PFSK-1 (cell line): ENCODE data around the gene PRDM2.

Source experiments
- POLR2AphosphoS5 ChIP-seq: IDR thresholded peaks from 2 replicates; pipeline ENCODE4 v1.6.1; 2012; ENCODE audit warnings: low read depth, mild to moderate bottlenecking, control low read depth, low read length, moderate library complexity
- REST ChIP-seq, 2 experiments: IDR thresholded peaks; 2 replicates each; pipeline versions ENCODE4 v1.6.1 to v1.8.0; 2011 to 2012; ENCODE audit warnings: low read depth in 2 of 2, low read length in 2 of 2, control low read depth in 1 of 2, inconsistent platforms in 1 of 2, mild to moderate bottlenecking in 1 of 2, moderate library complexity in 1 of 2; ENCODE audit not compliant: insufficient read depth in 1 of 2
- SIN3A ChIP-seq: IDR thresholded peaks from 2 replicates; pipeline ENCODE4 v1.6.1; 2012; ENCODE audit warnings: mild to moderate bottlenecking, low read length, moderate library complexity, borderline replicate concordance; ENCODE audit not compliant: insufficient read depth
- TAF1 ChIP-seq: IDR thresholded peaks from 2 replicates; pipeline ENCODE4 v1.6.1; 2012; ENCODE audit warnings: low read length, control low read depth, borderline replicate concordance; ENCODE audit not compliant: insufficient read depth

DNA sequence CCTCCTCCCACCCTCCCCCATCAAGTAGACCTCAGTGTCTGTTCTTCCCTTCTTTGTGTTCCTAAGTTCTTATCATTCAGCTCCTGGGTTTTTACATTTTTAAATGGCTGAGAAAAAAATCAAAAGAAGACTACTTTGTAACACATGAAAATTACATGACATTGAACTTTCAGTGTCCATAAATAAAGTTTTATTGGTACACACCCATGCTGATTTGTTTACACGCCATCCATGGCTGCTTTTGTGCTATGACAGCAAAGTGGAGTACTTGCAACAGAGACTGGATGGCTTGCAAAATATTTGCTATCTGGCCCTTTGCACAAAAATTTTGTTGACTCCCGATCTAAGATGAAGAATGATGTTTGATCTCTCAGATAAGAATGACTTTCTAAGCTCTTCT lies 171.4 kb downstream of the PRDM2 start:
- no peak for TF ChIP-seq POLR2AphosphoS5
- no peak for TF ChIP-seq TAF1
- no peak for TF ChIP-seq SIN3A
- no peak for TF ChIP-seq REST (IDR thresholded peaks at IDR 0.05; ENCODE audit: insufficient read depth in 1 of 2, low read depth in 2 of 2, low read length in 2 of 2)
